ENCODE measurements around the gene MAPKAP1.

DNA sequence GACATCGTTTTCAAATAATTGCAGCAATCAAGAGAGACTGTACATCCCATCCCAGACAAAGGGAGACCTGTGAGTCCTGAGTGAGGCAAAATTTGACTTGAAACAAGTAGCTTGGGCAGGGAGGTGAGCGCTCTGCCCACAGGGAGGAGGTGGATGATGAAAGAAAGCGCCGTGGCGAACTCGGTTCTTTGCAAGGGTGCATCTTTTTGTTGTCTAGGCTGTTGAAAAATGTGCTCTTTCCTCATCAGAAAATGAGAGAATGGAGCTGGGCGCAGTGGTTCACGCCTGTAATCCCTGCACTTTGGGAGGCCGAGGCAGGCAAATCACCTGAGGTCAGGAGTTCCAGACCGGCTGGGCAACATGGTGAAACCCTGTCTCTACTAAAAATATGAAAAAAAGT is 294.8 kb downstream of the MAPKAP1 start:
- TF ChIP-seq SUZ12 (IDR thresholded peaks at IDR 0.05; ENCODE audit: extremely low read depth, insufficient read depth, insufficient read length) (no peak), ZNF274 (IDR thresholded peaks at IDR 0.05; ENCODE audit: low read depth, low read length) (no peak), YY1 (IDR thresholded peaks at IDR 0.05; ENCODE audit: insufficient read depth, insufficient read length) (no peak)
